Breast epithelium (tissue), 3 donors: Measurements from ENCODE around the gene SYNM.

Source experiments
- CTCF ChIP-seq, 3 donors: fragments of 450-650 bp; IDR thresholded peaks; one replicate each; pipeline ENCODE4 v1.5.1; 2016 to 2017; ENCODE audit warnings: antibody characterized with exemption in 3 of 3, mild to moderate bottlenecking in 3 of 3, moderate library complexity in 3 of 3
- POLR2AphosphoS5 ChIP-seq, 3 donors: sonication (generic); formaldehyde crosslinking; IDR thresholded peaks; one replicate each; pipeline ENCODE4 v1.6.1; 2017; ENCODE audit warnings: antibody characterized with exemption in 3 of 3

- TF ChIP-seq CTCF (IDR thresholded peaks at IDR 0.05): no peak
- TF ChIP-seq POLR2AphosphoS5 (IDR thresholded peaks at IDR 0.05): no peak
Measured at GRCh38 chr15:99105514-99106341, 848 bp downstream of the SYNM start.
